Measurements from ENCODE around the gene ANKRD13D.

ANKRD13D gene

DNA sequence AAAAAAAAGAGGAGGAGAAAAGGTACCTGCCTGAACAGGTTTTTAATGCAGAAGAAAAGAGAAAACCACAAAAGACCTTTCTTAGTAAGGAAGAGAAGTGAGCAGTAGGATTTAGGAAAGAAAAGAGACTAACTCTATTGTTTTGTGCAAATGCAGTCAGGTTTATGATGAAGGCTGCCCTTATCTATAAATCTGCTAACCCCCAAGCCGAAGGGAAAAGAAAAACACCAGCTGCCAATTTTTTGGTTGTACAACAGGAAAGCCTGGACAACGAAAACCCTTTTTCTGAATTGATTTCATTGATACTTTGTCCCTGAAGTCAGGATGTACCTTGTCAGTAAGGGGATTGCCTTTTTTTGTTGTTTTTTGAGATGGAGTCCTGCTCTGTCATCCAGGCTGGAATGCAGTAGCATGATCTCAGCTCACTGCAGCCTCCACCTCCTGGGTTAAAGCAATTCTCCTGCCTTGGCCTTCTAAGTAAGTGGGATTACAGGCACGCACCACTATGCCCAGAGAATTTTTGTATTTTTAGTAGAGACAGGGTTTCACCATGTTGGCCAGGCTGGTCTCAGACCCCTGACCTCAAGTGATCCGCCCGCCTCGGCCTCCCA lies 43.1 kb downstream of the ANKRD13D start:
- no peak for DNase-seq

DNA sequence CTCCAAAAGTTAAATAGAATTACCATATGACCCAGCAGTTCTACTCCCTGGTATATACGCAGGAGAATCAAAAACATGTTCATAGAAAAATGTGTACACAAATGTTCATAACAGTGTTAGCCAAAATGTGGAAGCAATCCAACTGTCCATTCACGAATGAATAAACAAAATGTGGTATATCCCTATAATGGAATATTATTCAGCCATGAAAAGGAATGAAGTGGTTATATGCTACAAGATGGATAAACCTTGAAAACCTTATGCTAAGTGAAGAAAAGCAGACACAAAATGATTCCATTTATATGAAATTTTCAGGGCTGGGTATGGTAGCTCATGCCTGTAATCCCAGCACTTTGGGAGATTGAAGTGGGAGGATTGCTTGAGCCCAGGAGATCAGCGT lies 48.2 kb downstream of the ANKRD13D start:
- DNase-seq, result no peak

DNA sequence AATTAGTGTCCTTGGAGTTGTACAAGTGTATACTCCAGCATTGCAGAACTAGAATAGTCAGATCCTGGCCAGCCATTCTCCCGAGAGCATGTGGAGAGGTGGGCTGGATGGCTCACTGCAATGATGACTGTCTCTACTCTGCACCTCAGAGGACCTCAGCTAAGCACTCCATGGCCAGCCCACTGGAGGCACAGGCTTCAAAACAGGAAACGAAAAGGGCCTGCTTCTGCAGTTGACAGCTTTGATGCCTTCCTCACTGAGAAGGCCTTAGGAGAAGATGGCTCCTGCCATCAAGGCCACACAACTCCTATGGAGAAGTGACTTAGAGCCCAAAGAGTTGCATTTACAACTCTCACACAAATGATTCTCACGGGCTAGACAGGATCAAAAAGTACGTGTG lies 55.2 kb downstream of the ANKRD13D start:
- DNase-seq, result no peak

DNA sequence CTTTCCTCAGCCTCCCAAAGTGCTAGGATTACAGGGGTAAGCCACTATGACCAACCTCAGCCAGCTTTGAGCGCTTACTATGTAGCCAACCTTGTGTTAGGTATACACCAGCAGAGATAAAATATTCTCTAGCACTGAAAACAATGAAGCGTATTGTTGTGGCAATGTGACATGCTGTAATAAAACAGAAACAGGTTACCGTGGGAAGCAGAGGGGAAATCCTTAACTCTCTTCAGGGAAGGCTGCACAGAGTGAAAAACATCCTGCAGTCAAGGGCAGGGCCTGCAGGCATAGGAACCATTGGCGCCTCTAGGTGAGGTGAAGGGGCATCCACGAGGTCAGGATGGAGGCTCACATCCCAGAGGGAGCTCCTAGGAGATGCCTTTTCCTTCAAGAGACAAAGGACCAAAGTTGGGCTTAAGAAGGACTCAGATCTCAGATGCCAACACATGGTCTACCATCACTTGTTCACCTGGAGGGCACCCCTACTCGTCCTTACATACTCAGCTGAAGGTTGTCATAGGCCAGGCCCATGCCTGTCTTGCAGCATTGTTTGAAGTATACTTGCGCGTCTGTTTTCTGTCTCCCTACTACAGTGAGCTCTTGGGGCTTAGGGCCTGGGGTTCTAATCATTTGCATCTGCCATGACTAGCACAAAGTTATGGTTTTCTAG lies 56.3 kb downstream of the ANKRD13D start:
- DNase-seq, result no peak

DNA sequence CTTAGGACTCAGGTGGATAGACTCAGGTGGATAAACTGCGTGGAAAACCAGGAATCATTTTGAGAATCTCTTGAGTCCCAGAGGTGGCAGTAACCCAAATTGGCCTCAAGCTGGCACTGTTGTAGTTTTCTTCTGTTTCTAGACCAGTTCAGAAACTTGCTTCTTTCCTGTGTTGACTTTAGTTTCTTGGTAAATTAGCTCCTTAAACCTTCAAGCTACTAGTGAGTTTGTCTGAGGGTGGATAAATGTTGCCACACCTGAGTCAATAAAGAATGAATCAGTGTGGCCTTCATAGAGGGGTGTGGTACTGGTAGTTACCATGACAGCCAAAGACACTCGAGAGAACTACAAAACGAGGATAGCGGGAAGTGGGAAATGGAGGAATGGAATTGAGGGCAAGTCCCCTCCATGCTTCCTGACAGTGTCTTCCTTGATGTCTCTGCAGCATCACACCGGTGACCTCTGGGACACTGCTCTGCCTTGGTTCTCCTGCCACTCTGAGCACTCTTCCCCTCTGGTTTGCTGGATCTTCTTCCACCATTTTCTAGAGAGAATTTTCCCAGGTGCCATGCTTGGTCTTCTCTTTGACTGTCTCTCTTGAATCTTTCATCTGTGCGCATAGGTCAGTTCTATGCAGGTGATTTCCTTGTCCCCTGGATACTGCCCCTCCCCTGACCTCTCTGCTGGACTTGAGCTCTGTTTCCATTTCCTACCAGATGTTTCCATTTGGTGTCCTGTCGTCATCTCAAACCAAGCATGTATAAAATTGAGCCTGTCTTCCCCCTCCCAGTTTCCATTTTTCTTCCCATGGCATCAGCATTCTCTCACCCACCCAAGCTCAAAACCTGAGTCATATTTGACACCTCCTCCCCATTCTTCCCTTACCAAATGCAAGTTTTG lies 57.1 kb downstream of the ANKRD13D start:
- no peak for DNase-seq

DNA sequence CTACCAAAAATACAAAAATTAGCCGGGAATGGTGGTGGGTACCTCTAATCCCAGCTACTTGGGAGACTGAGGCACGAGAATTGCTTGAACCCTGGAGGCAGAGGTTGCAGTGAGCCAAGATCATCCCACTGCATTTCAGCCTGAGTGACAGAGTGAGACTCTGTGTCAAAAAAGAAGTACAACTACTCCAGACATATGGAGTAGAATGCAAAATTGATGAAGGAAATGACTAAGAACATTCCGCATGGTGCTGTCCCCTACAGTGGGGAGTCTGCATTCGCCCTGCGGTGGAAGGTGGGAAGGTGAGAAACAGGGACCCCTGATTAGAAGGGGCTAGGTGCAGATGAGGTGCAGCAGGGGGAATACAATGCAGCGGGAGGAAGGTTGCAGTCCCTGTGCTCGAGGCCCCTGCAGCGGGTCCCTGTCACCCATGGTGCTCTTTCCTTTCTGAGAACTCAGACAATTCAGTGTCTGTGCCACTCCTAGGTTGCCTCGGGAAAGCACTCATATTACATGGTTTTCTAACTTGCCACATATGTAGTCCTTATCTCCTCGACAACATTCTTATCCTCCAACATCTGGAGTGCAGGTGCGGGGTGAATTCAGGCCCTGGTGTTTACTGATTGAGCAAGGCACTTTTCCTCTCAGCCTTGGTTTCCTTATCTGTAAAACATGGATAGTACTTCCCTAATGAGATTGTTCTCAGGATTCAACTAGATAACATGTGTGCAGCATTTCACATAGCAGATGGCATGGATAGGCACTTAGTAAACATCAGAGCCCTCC lies 59.1 kb downstream of the ANKRD13D start:
- DNase-seq, result no peak

DNA sequence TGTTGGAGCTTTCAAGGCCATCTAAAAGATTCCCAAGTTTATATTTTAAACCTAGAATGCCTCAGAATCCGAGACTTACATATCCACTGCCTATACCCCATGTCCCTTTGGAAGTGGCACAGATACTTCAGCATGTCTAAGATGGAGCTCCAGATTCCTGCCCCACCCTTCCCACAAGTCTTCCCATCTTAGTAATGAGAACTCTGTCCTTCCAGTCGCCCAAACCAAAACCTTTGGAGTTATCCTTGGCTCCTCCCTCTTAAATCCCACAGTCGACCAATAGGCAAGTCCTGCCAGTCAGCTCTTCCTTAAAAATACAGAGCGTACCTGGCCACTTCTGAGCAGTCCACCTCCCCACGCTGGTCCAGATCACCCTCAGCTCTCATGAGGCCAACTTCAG lies 59.9 kb downstream of the ANKRD13D start:
- no peak for DNase-seq

DNA sequence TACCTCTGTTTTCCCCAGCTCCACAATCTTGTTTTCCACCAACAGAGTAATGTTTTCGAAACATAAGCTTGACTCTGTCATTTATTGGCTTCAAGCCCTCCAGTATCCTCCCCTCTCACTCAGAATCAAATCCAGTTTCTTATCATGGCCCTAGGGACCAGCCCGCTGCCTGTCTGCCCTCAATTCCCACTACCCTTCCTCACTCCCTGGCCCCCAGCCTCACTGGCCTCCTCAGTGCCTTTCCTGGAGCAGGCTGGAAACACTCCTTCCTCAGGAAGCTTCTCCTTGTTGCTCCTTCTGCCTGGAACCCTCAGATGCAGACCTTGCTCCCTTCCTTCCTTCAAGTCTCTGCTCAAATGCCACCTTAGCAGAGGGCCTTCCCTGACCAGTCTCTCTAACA lies 60.4 kb downstream of the ANKRD13D start:
- no peak for DNase-seq

DNA sequence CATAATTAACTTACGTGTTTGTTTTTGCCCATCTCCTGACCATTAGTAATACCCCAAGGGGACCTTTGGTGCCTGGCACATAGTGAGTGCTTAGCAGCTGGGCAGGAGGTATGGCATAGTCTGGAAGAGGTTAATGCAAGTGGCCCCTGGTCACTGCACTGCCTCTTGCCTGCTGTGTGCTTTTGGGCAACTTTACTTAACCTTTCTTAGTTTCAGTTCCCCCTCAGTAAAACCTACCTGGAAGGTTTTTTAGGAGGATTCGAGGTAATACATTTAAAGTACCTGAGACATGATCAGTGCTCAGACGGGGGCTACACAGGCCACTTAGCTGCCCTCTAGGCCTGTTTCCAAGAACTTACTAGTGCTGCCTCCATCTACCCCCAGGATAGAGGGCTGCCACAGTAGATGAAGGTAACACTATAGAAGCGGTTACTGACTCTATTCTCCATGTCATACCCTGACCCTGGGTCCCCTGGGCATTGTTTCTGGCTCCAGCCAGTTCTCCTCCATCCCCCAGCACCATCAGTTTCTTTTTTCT lies 60.9 kb downstream of the ANKRD13D start:
- no peak for DNase-seq

DNA sequence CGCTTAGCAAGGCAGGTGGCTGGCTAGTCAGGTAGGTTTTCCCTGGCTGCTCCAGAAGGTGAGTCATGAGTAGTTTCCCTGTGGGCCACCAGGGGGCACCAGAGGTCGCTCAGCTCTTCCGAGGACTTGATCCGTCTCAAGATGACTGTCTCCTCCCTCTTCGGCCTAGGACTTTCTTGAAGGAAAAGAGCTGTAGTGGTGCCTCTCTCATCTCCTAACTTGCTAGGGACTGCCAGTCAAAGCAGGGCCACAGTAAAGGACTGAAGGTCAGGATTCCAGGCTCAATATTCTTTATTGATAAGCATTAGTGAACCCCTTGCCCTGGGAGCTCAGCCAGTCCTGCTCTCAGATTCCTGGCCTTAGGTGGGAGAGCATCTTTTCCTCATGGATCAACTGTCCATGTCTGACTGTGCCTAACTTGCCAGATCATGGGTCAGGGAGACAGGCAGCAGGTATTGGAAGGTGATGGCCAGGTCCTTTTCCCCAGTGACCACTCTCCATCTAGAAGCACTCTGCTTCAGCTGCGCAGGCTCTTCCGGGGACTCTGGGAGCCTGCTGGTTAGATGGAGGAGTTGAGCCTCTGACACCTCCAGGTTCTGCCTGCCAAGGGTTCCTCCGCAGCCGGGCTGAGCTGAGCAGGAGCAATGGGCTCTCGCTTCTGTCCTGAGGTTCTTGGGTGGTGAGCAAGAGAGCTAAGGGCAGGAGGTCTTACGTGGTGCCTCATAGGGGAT lies 62.3 kb downstream of the ANKRD13D start:
- DNase-seq, result peak; percentile 59
